Fibroblast of lung (primary cell): ENCODE data around the gene EPHB3. TPM values are rescaled to one million over a fixed set of nuclear protein-coding genes. Genes with fewer than 3 reads are reported as not detected.

Experiments used
- DNase-seq, 2 donors: peaks; one replicate each; pipeline versions ENCODE4 v3.0.0 to v3.0.0-alpha.2; 2010; ENCODE audit warnings: low read depth in 2 of 2
- H2AFZ ChIP-seq: 2 replicates; pipeline ENCODE4 v1.5.1; 2012; ENCODE audit warnings: low read length, control low read depth, inconsistent platforms
- H3K27ac ChIP-seq: 2 replicates; pipeline ENCODE4 v1.5.1; 2011; ENCODE audit warnings: low read length, control low read depth; ENCODE audit not compliant: insufficient read depth
- H3K27me3 ChIP-seq: 2 replicates; pipeline ENCODE4 v1.5.1; 2011; ENCODE audit warnings: mild to moderate bottlenecking, low read length; ENCODE audit not compliant: control insufficient read depth, insufficient read depth
- H3K36me3 ChIP-seq: 2 replicates; pipeline ENCODE4 v1.5.1; 2011; ENCODE audit warnings: low read length; ENCODE audit not compliant: control insufficient read depth, insufficient read depth
- H3K4me1 ChIP-seq: 2 replicates; pipeline ENCODE4 v1.5.1; 2011; ENCODE audit warnings: low read length; ENCODE audit not compliant: control insufficient read depth, insufficient read depth; ENCODE audit errors: extremely low read depth
- H3K4me2 ChIP-seq: 2 replicates; pipeline ENCODE4 v1.5.1; 2011; ENCODE audit warnings: low read length, control low read depth; ENCODE audit not compliant: insufficient read depth; ENCODE audit errors: extremely low read depth
- H3K4me3 ChIP-seq, 4 experiments: fragments of 200-600 bp in 1 of 4; sonication (generic) in 1 of 4; replicated peaks in 1 of 4; 2 replicates each; pipeline ENCODE4 v1.5.1; 2011 to 2016; ENCODE audit warnings: low read length in 4 of 4, low read depth in 3 of 4, mild to moderate bottlenecking in 3 of 4, control low read depth in 2 of 4, inconsistent platforms in 1 of 4, mixed read lengths in 1 of 4; ENCODE audit not compliant: insufficient read depth in 1 of 4; ENCODE audit errors: control extremely low read depth in 1 of 4
- H3K79me2 ChIP-seq: 2 replicates; pipeline ENCODE4 v1.5.1; 2012; ENCODE audit warnings: mild to moderate bottlenecking, low read length, inconsistent platforms; ENCODE audit not compliant: control insufficient read depth, insufficient read depth
- H3K9ac ChIP-seq: 2 replicates; pipeline ENCODE4 v1.5.1; 2011; ENCODE audit warnings: mild to moderate bottlenecking, low read length, control low read depth; ENCODE audit not compliant: insufficient read depth
- H3K9me3 ChIP-seq: 2 replicates; pipeline ENCODE4 v1.5.1; 2012; ENCODE audit warnings: low read depth, low read length; ENCODE audit not compliant: control insufficient read depth, insufficient read depth
- H4K20me1 ChIP-seq: 2 replicates; pipeline ENCODE4 v1.5.1; 2011; ENCODE audit warnings: low read length; ENCODE audit not compliant: control insufficient read depth, insufficient read depth; ENCODE audit errors: extremely low read depth
- CTCF ChIP-seq, 2 donors: IDR thresholded peaks in 1 of 2; conservative IDR thresholded peaks in 1 of 2; 1 replicate in 1 of 2; 2 replicates in 1 of 2; pipeline ENCODE4 v1.5.1; 2011 to 2012; ENCODE audit warnings: low read length in 2 of 2, control low read depth in 1 of 2, inconsistent platforms in 1 of 2, low read depth in 1 of 2, mild to moderate bottlenecking in 1 of 2
- EZH2 ChIP-seq: IDR thresholded peaks from 2 replicates; pipeline ENCODE4 v1.5.1; 2012; ENCODE audit warnings: low read length, control low read depth, mild to moderate bottlenecking; ENCODE audit errors: missing control alignments
- polyA plus RNA-seq, 2 donors: library from polyadenylated mRNA; depleted of rRNA in 1 of 2; stranded (reverse) in 1 of 2; unstranded in 1 of 2; fragments of >200 nt; gene quantifications; 2 replicates each; pipeline ENCODE4 v1.2.1, GENCODE V29; 2011 to 2012; ENCODE audit warnings: missing spikeins in 1 of 2
- total RNA-seq: library from RNA; depleted of rRNA; stranded (reverse); fragments of >200 nt; gene quantifications from 2 replicates; pipeline ENCODE4 v1.2.1, GENCODE V29; 2014

Gene EPHB3
- total and polyA plus RNA-seq, 2 donors (not counting 1 experiment from before 2014, with no cell fraction given): 1.6 to 7.6 TPM

DNA sequence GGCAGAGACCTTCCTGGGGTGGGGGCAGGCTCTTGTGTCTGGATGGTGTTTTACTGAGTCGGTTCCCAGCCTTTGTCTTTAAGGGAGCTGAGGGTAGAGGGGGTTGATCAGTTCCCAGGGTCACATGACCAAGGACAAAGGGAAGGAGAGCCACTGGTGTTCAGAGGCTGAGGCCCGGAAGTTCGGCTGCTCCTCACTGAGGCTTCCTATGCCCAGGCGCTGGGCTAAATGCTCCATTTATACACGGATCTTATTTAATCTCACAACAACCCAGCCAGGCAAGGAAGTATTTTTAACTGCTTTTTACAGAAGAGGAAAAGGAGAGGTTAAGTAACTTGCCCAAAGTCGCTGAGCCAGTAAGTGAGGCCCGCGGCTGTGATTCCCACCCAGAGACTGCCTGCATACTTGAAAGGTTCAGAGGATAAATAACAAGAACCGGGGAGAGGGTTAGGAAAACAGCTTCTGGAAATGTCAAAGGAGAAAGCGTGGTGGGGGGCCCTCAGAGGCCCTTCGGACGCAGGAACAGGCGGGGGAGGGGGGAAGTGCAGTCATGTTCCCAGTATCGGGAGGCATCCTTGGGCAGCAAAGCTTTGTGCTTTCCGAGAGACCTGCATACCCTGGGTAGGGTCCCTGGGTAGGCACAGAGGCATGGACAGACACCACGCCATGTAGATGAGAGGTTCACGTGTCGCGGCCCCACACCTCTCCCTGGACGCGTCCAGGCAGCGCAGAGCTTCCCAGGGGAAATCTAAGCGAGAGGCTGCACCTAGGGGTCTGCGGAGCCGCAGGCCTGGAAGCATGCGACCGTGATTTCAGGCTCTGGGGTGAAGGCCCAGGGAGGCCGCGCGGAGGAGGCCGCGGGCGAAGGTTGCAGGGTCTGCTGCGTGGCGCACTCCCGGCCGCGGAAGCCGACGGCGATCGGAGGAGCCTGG is 21.3 kb downstream of the EPHB3 start:
- peak overlapping the region; percentile 73 for H3K9ac ChIP-seq
- no peaks in the 10 kb centered on the region for H3K9me3 ChIP-seq
- no peaks in the 10 kb centered on the region for H3K79me2 ChIP-seq
- H3K4me2 ChIP-seq: peak overlapping the region; percentile 82
- peaks cover 2% of the 10 kb centered on the region for H3K36me3 ChIP-seq
- peaks cover 8% of the 10 kb centered on the region for H3K4me1 ChIP-seq
- no peaks in the 10 kb centered on the region for H3K27me3 ChIP-seq
- H2AFZ ChIP-seq: peak overlapping the region; percentile 71
- no peak for TF ChIP-seq EZH2
- no peak for TF ChIP-seq CTCF (conservative IDR thresholded peaks at IDR 0.05 in 1 of 2, IDR thresholded peaks at IDR 0.05 in 1 of 2; ENCODE audit: low read depth in 1 of 2, low read length in 2 of 2)
- H4K20me1 ChIP-seq: no peaks in the 10 kb centered on the region
- H3K4me3 ChIP-seq: peak overlapping the region; percentile 10 to 58 (median 47)
- peak overlapping the region; percentile 61 for H3K27ac ChIP-seq
- DNase-seq: no peak

DNA sequence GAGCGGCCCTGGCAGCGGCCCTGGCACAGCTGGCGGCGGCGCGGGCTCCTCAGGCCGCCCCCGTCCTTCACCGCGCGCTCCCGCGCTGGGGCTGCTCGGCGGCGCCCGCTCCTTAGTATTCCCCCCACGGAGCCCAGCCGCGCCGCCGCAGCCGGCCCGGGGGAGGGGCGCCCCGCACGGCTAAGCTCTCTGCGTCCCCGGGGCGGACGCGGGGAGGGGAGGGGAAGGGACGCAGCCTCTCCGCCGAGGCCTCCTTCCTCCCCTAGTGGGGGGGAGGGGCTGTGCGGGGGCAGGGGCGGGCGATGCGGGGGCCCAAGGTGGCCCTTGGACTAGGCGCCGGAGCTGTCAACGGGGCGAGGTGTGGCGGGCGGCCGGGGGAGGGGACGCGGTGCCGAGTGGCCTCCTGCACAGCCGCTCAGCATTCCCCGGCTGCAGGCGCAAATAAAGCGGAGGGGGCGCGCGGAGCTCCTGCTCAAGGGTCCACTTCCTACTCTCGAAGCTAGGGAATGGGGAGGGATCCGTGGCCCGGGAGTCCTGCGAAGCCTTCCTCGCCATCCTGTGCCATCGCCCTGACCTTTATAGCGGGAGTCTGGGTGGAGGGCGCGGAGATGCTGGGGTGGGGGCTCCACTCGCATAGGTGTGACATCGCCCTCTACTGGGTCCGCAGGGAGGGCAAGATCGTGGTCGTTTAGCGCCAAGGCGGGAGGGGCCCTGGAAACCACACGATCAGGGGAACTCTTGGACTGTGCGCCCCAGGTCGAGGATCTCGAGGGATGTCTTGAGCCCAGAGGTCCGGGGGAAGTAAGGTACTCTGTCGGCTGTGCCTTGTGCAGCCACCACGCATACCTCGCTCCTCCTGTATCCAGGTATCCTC is 22.2 kb downstream of the EPHB3 start:
- DNase-seq: no peak
- peak overlapping the region in 2 of 4 experiments; percentile 41 to 58 for H3K4me3 ChIP-seq
- H3K4me2 ChIP-seq: peak overlapping the region; percentile 82
- no peaks in the 10 kb centered on the region for H4K20me1 ChIP-seq
- TF ChIP-seq CTCF (conservative IDR thresholded peaks at IDR 0.05 in 1 of 2, IDR thresholded peaks at IDR 0.05 in 1 of 2; ENCODE audit: low read depth in 1 of 2, low read length in 2 of 2) (peak in 1 of 2 donors; percentile 13), EZH2 (no peak)
- no peak overlapping the region for H2AFZ ChIP-seq
- no peak overlapping the region for H3K27ac ChIP-seq
- H3K27me3 ChIP-seq: peaks cover 3% of the 10 kb centered on the region
- no peaks in the 10 kb centered on the region for H3K9me3 ChIP-seq
- peak overlapping the region; percentile 73 for H3K9ac ChIP-seq
- peaks cover 2% of the 10 kb centered on the region for H3K36me3 ChIP-seq
- H3K4me1 ChIP-seq: peaks cover 8% of the 10 kb centered on the region
- H3K79me2 ChIP-seq: no peaks in the 10 kb centered on the region

- Histone ChIP-seq H3K4me1 (peaks cover 8% of the 10 kb centered on the region), H3K4me2 (no peak overlapping the region), H3K27me3 (peaks cover 3% of the 10 kb centered on the region), H3K79me2 (no peaks in the 10 kb centered on the region), H3K36me3 (peaks cover 2% of the 10 kb centered on the region), H3K27ac (no peak overlapping the region), H2AFZ (no peak overlapping the region), H3K4me3 (no peak overlapping the region), H3K9ac (no peak overlapping the region), H4K20me1 (no peaks in the 10 kb centered on the region), H3K9me3 (no peaks in the 10 kb centered on the region)
- TF ChIP-seq EZH2 (no peak), CTCF (conservative IDR thresholded peaks at IDR 0.05 in 1 of 2, IDR thresholded peaks at IDR 0.05 in 1 of 2; ENCODE audit: low read depth in 1 of 2, low read length in 2 of 2) (no peak)
- DNase-seq: no peak
Measured at GRCh38 chr3:184584464-184584891, 22.9 kb downstream of the EPHB3 start.
